Transverse colon (tissue), 4 donors: Measurements from ENCODE around the gene AKAP1.

Source experiments
- CTCF ChIP-seq, 5 experiments: fragments of 200-600 bp in 3 of 5; fragments of 450-650 bp in 2 of 5; sonication (generic) in 3 of 5; IDR thresholded peaks; 1 replicate in 2 of 5; 2 replicates in 3 of 5; pipeline ENCODE4 v1.5.1; 2016 to 2017; ENCODE audit warnings: antibody characterized with exemption in 5 of 5, inconsistent platforms in 3 of 5, mild to moderate bottlenecking in 2 of 5, moderate library complexity in 1 of 5
- EP300 ChIP-seq: sonication (generic); formaldehyde crosslinking; IDR thresholded peaks from one replicate; pipeline ENCODE4 v1.6.1; 2017; ENCODE audit warnings: antibody characterized with exemption, low read depth
- POLR2A ChIP-seq: fragments of 450-650 bp; IDR thresholded peaks from one replicate; pipeline ENCODE4 v1.6.1; 2016; ENCODE audit warnings: antibody characterized with exemption, mild to moderate bottlenecking, moderate library complexity
- POLR2AphosphoS5 ChIP-seq, 3 donors: sonication (generic); formaldehyde crosslinking; IDR thresholded peaks; one replicate each; pipeline ENCODE4 v1.6.1; 2016; ENCODE audit warnings: antibody characterized with exemption in 3 of 3

DNA sequence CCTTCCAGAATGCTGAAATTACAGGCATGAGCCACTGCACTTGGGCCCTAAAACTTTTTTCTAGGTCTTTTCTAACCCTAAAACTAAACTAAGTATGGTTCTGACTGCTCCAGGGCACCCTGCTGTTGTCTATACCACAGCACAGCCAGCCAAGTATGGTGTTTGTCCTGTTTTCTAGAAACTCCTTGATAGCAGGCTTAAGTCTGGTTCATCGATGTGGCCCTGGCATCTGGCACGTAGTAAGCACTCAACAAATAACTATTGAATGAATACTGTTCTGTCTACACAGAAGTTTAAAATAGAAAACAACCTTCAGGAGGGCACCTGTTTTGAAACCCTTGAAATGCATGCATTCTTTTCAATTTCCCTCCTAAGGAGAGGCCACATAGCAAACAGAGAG, 44.5 kb upstream of the AKAP1 start:
- TF ChIP-seq CTCF (IDR thresholded peaks at IDR 0.05) = no peak
- no peak for TF ChIP-seq POLR2A
- no peak for TF ChIP-seq EP300
- no peak for TF ChIP-seq POLR2AphosphoS5 (IDR thresholded peaks at IDR 0.05)
